Activated T-cell treated with anti-CD3 and anti-CD28 coated beads, Interleukin-2, amount 50 U/mL, for 24 hours (primary cell): Measurements from ENCODE around the gene CASTOR1.

ENCODE experiments used
- DNase-seq: peaks from one replicate; pipeline ENCODE4 v3.0.0-alpha.2; 2020
- H3K27ac Mint-ChIP-seq: 2 replicates; pipeline ENCODE4 v1.8.0; 2020; ENCODE audit warnings: mild to moderate bottlenecking, mixed read lengths
- H3K27me3 Mint-ChIP-seq: 2 replicates; pipeline ENCODE4 v1.8.0; 2020; ENCODE audit warnings: mixed read lengths
- H3K36me3 Mint-ChIP-seq: 2 replicates; pipeline ENCODE4 v1.8.0; 2020; ENCODE audit warnings: low read depth, mixed read lengths
- H3K4me1 Mint-ChIP-seq: 2 replicates; pipeline ENCODE4 v1.8.0; 2020; ENCODE audit warnings: low read depth, mixed read lengths
- H3K4me3 Mint-ChIP-seq: 2 replicates; pipeline ENCODE4 v1.8.0; 2020; ENCODE audit warnings: mild to moderate bottlenecking, moderate library complexity, mixed read lengths
- H3K9me3 Mint-ChIP-seq: 2 replicates; pipeline ENCODE4 v1.8.0; 2020; ENCODE audit warnings: mixed read lengths

The CASTOR1 gene

DNA sequence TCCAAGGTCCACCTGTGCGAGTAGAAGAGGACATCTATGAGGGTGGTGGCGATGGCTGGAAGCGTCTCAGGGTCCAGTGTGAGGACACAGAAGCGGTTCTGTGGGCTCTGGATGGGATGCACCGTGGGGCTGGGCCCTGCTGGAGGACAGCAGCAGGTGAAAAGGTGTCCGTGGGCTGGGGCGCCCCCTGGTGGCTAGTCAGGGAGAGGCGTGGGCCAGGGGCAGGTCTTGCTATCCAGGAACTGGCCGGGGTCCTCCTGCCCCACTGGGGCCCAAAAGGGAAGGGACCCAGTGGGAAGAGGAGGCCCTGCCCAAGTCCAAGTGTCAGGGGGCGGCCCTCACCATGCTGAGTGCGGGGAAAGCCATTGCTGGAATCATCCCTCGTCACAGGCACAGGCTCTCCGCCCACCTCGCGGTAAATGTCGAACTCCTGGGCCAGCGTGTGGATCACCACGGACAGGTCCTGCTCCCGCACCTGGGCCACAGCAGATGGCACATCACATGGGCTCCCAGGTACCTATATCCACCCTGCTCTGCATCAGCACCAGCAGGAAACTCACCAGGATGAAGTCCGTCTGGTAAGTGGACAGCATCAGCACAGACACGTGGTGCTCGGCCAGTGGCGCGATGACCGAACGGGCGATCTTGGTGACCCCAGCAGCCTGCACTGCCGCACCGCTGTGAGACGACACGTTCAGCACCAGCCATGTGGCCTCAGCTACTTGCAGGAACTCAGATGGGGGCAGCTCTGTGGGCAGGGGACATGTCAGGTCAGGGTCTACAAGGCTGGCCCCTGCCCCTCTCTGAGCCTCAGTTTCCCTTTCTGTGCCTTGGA, 2.3 kb downstream of the CASTOR1 start:
- Mint-ChIP-seq H3K4me3 (no peak overlapping the region), H3K9me3 (no peaks in the 10 kb centered on the region), H3K36me3 (peaks cover 8% of the 10 kb centered on the region), H3K27ac (peak overlapping the region; percentile 37), H3K4me1 (peaks cover 42% of the 10 kb centered on the region), H3K27me3 (no peaks in the 10 kb centered on the region)
- DNase-seq = peak; percentile 93

DNA sequence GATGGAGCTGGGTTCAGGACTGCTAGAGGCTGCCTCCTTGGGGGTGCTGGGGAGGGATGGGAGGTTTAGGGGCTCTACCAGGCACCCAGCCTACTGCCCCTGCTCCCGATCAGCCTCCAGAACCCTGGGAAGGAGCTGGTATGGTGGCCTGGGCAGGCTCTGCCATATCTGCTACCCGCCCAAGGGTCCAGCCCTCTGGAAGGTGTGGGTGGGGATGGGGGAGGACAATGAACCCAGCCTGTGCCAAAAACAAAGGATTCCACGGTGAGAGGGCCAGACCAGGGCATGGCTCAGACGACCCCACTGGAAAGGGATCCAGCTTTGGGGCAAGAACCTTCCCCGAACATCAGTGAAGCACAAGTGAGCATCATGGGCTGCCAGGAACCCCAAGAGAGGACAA, 3.0 kb downstream of the CASTOR1 start:
- H3K4me3 Mint-ChIP-seq = no peak overlapping the region
- H3K36me3 Mint-ChIP-seq = peaks cover 3% of the 10 kb centered on the region
- H3K27me3 Mint-ChIP-seq = no peaks in the 10 kb centered on the region

DNA sequence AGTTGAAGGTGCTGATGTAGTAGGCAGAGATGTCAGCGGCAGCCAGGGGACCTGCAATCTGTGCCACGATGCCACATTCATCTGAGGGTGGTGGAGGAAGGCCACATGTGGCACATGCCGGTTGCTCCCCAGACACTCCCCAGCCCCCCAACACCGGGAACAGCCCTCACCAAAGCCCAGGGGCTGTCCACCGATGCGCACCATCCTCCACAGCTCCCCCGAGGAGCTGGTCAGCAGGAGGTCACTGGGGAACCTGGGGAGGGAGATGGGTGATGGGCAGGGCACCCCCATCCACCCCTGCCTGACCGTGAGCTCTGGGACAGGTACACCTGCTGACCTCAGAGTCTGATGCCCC, 3.5 kb downstream of the CASTOR1 start:
- Mint-ChIP-seq H3K27me3 (no peaks in the 10 kb centered on the region), H3K36me3 (no peaks in the 10 kb centered on the region), H3K27ac (no peak overlapping the region), H3K9me3 (no peaks in the 10 kb centered on the region), H3K4me3 (no peak overlapping the region), H3K4me1 (peaks cover 34% of the 10 kb centered on the region)
- no peak for DNase-seq

More for the DNA sequence above, 3.0 kb downstream of the CASTOR1 start:
- no peak for DNase-seq
- Mint-ChIP-seq H3K9me3 (no peaks in the 10 kb centered on the region), H3K4me1 (peaks cover 39% of the 10 kb centered on the region), H3K27ac (no peak overlapping the region)

DNA sequence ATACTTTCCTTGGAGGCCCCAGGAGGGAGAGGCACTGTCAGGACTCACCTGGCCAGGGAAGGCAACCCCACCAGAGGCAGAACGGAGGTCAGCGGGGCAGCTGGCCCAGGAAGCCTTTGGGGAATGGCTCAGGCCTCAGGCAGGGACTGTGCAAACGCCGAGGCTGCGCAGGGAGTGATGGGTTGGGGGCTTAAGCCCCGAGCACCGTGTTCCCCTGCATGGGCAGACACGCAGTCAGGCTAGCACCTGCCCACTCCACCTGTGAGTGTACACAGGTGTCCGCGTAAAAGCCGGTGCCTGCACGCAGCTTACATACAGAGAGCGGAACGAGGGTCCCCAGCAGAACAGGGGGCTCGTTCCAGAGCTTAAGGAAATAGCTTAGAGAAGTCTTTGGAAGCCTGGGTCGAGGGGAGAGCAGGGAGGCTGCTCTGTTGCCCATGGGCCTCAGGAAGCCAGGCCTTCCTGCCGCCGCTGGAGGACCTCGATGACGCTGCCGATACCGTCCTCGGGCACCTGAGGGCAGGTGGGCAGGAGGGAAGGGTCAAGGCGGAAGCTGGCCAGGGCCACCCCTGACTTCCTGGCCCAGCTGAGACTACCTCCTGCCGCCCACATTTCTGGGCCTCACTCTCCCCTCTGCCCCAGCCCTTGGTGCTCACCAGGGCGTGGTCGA, 4.0 kb downstream of the CASTOR1 start:
- DNase-seq = no peak
- H3K27me3 Mint-ChIP-seq = no peaks in the 10 kb centered on the region
- no peak overlapping the region for H3K27ac Mint-ChIP-seq
- H3K4me1 Mint-ChIP-seq = peaks cover 29% of the 10 kb centered on the region
- H3K9me3 Mint-ChIP-seq = no peaks in the 10 kb centered on the region
- no peaks in the 10 kb centered on the region for H3K36me3 Mint-ChIP-seq
- H3K4me3 Mint-ChIP-seq = no peak overlapping the region

DNA sequence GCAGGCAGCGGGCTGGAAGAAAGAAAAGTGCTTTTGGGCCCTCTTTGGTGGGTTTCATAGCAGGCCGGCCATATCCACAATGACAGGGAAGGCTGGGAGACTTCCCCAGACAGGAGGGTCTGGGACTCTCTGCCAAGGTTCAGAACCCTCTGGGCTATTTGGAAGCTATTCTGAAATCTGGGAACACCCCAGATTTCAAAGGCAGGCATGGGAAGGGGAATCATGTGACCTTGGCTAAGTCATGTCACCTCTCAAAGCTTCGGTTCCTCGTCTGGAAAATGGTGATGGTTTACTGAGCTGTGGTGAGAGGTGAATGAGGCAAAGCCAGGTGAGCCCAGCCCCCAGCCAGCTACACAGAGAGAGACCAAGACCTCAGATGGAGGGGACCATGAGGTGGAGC, 4.6 kb downstream of the CASTOR1 start:
- Mint-ChIP-seq H3K4me1 (peaks cover 24% of the 10 kb centered on the region), H3K36me3 (no peaks in the 10 kb centered on the region), H3K9me3 (no peaks in the 10 kb centered on the region), H3K27me3 (no peaks in the 10 kb centered on the region), H3K4me3 (no peak overlapping the region), H3K27ac (no peak overlapping the region)
- DNase-seq = no peak

DNA sequence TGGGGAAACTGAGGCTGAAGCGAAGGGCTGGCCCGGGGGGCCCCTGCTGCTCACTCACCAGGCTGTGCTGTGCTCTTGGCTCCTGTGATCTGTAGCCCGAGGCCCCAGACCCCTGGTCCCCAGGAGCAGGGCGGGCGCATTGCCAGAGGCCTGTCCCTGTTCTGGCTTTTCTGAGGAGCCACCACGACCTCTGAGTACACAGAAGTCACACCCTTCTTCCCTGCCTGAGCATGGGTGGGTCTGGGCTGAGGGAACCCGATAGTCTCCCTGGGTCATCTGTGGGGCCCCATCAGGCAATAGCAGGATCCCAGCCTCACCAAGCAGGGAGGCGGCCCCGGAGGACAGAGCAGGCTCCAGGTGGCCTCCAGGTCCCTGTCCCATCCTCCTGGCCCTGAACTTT, 5.1 kb downstream of the CASTOR1 start:
- Mint-ChIP-seq H3K4me1 (peaks cover 29% of the 10 kb centered on the region), H3K27ac (no peak overlapping the region)

DNA sequence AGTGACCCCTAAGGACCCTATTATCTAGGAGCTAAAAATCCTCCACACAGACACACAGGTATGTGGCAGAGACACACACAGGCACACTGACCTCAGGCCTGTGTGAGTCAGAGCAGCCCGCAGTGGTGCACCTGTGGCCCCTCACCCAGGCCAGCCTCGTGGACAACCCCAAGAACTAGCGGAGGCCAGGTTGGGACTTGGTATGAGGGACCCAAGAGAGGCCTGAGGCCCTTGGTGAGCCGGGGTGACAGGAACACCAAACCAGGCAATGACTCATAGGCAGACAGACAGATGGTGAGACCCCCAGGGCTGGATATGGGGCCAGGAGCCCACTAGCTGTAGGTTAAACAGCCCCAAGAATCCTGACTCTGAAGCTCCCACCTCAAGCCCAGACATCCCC, 6.0 kb downstream of the CASTOR1 start:
- Mint-ChIP-seq H3K27me3 (no peaks in the 10 kb centered on the region), H3K36me3 (no peaks in the 10 kb centered on the region), H3K4me3 (no peak overlapping the region), H3K4me1 (peaks cover 28% of the 10 kb centered on the region), H3K9me3 (no peaks in the 10 kb centered on the region), H3K27ac (no peak overlapping the region)
- no peak for DNase-seq

More for the DNA sequence above, 5.1 kb downstream of the CASTOR1 start:
- H3K4me3 Mint-ChIP-seq = no peak overlapping the region
- no peak for DNase-seq
- no peaks in the 10 kb centered on the region for H3K27me3 Mint-ChIP-seq
- no peaks in the 10 kb centered on the region for H3K9me3 Mint-ChIP-seq
- no peaks in the 10 kb centered on the region for H3K36me3 Mint-ChIP-seq

DNA sequence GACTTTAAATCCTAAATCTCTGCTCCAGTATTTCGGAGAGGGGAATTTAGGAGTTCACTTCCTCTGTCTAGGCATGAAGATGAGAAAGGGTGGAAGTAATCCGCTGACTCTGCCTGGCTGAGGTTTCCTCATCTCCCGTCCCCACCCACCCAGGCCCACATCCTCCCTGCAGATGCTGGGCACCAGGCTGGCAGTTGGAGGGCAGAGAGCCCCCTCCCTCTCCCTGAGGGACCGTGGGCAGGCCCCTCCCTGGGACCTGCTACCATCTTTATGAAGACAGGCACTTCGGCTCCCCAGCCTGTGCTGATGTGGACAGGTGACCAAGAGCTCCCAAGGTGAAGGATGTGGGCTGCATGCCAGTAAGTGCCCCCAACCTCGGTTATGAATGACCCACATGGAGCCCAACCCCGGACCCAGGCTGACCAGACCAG, 6.7 kb downstream of the CASTOR1 start:
- Mint-ChIP-seq H3K27ac (no peak overlapping the region), H3K4me1 (peaks cover 27% of the 10 kb centered on the region), H3K36me3 (no peaks in the 10 kb centered on the region), H3K27me3 (no peaks in the 10 kb centered on the region), H3K9me3 (no peaks in the 10 kb centered on the region), H3K4me3 (no peak overlapping the region)
- no peak for DNase-seq

DNA sequence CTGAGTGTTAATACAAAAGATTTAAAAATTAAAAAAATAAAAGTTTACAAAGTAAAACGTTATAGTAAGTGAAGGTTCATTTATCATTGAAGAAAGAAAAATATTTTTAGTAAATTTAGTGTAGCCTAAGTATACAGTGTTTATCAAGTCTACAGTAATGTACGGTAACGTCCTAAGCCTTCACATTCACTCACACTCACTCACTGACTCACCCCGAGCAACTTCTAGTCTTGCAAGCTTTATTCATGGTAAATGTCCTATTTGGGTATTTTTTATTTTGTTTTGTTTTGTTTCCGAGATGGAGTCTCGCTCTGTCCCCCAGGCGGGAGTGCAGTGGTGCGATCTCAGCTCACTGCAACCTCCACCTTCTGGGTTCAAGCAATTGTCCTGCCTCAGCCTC, 8.8 kb downstream of the CASTOR1 start:
- H3K27me3 Mint-ChIP-seq = no peaks in the 10 kb centered on the region
- no peaks in the 10 kb centered on the region for H3K9me3 Mint-ChIP-seq
- no peak for DNase-seq
- no peaks in the 10 kb centered on the region for H3K36me3 Mint-ChIP-seq
- H3K27ac Mint-ChIP-seq = no peak overlapping the region
- H3K4me1 Mint-ChIP-seq = peaks cover 34% of the 10 kb centered on the region
- H3K4me3 Mint-ChIP-seq = no peak overlapping the region

DNA sequence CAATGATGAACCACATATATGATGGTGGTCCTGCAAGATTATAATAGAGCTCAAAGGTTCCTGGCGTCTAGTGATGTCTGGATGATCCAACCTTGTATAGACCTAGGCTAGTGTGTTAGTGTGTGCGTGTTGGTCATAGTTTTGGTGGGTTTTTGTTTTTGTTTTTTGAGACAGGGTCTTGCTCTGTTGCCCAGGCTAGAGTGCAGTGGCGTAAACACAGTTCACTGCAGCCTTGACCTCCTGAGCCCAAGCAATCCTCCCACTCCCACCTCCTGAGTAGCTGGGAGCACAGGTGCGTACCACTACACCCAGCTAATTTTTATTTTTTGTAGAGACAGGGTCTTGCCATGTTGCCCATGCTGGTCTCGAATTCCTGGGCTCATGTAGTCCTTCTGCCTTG, 9.4 kb downstream of the CASTOR1 start:
- H3K9me3 Mint-ChIP-seq = no peaks in the 10 kb centered on the region
- H3K36me3 Mint-ChIP-seq = no peaks in the 10 kb centered on the region
- peaks cover 40% of the 10 kb centered on the region for H3K4me1 Mint-ChIP-seq
- no peak for DNase-seq
- H3K4me3 Mint-ChIP-seq = no peak overlapping the region
- no peaks in the 10 kb centered on the region for H3K27me3 Mint-ChIP-seq
- no peak overlapping the region for H3K27ac Mint-ChIP-seq

DNA sequence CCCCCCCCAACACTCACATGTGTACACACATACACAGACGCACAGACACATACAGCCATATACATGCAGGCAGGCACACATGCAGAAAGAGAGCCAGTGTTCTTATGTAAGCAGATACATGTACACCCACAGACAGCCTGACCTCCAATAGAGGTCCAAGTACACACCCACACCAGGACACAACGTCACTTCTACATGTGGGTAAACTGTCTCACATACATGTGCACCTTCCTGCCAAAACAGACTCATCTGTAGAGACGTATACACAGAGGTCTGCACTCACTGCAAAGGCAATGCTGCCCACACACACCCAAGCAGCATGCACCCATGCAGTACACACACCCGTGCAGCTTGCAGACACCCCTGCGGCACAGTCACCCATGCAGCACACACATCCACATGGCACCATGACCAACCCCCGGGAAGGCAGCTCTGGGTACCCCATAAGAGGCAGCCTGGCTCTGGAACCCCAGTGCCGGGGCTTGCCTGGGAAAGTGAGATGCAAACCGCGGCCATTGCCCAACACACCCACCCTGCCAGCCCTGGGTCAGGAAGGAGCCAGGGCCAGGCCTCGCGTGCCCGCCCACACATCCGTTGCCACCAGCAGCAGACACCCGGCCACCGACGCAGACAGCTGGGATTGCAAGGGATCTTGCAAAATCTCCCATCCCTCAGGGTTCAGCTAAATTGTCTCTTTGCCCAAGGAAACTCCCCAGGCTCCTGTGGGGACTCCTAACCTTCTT, 10.1 kb downstream of the CASTOR1 start:
- H3K9me3 Mint-ChIP-seq = no peaks in the 10 kb centered on the region
- H3K27me3 Mint-ChIP-seq = no peaks in the 10 kb centered on the region
- H3K4me1 Mint-ChIP-seq = peaks cover 44% of the 10 kb centered on the region
- no peak overlapping the region for H3K4me3 Mint-ChIP-seq
- DNase-seq = no peak
- H3K27ac Mint-ChIP-seq = no peak overlapping the region
- no peaks in the 10 kb centered on the region for H3K36me3 Mint-ChIP-seq

DNA sequence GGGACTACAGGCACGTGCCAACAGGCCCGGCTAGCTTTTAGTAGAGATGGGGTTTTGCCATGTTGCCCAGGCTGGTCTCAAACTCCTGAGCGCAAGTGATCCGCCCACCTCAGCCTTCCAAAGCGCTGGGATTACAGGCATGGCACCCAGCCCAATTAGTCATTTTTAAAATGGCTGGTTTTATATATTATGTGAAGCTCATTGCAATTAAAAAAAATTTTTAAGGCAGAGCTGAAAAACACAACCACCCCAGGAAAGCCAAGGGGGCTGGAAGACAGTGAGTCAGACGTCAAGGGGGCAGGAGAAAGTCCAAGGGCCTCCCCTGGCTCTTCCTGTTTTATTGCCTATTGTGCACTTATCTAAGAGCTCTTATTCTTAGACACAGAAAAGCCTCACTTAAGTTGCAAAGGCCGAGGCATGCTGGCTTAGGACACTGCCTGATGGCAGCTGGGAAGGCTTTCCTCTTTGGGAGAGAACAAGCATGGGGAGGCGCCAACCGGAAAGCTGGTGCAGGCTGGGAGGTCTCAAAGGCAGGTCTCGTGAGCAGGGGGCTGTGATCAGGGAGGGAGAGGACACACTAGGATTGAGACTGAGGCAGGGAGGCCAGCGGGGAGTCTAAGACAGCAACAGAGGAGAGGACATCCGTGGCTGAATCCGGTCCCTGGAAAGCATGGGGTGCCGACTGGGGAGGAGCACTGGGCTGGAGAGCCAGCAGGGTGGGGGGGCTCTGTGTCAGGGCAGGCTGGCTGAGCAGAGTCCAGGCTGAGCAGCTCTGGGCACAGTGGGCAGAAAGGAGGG, 11.6 kb downstream of the CASTOR1 start:
- no peaks in the 10 kb centered on the region for H3K9me3 Mint-ChIP-seq
- no peak overlapping the region for H3K4me3 Mint-ChIP-seq
- H3K27me3 Mint-ChIP-seq = no peaks in the 10 kb centered on the region
- H3K36me3 Mint-ChIP-seq = no peaks in the 10 kb centered on the region
- H3K4me1 Mint-ChIP-seq = peaks cover 38% of the 10 kb centered on the region
- DNase-seq = no peak
- no peak overlapping the region for H3K27ac Mint-ChIP-seq

DNA sequence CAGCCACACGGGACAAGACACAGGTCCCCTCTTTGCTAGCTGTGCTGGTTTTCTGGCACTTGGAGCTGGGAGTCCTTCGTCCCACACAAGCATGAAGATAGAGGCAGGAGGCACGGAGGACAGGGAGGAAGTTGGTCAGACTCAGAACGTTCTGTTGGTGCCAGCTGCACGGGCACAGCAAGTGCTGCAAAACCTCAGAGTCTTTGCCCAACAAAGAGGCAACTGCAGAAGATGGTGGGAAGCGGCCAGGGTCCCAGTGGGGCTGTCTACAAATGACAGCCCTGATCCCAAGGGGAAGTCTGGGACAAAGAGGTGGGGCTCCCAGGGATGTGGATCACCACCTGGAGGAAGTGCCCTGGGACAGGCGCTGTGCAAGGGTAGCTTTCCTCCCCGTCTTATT, 13.3 kb downstream of the CASTOR1 start:
- Mint-ChIP-seq H3K4me3 (peak overlapping the region; percentile 25), H3K27me3 (no peaks in the 10 kb centered on the region), H3K9me3 (no peaks in the 10 kb centered on the region), H3K36me3 (peaks cover 6% of the 10 kb centered on the region), H3K27ac (peak overlapping the region; percentile 42), H3K4me1 (peaks cover 38% of the 10 kb centered on the region)
- no peak for DNase-seq

DNA sequence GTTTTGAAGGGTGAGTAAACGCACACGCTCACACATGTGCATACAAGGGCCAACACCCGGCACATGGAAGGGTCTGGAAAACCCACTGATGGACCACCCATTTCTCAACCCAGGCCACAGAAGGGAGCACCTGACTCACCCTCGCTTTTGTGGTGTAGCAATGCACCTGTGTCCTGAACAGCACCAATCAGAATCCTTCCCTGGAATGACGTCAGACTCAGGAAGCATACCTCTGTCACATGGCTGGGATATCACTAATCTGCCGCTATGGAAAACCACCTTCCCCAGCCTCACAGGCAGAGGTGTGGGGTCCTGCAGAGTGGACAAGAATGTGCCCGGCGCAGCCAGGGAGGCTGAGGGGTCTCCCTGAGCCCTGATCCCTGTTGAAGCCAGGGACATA, 13.7 kb downstream of the CASTOR1 start:
- no peaks in the 10 kb centered on the region for H3K9me3 Mint-ChIP-seq
- H3K27me3 Mint-ChIP-seq = no peaks in the 10 kb centered on the region
- H3K4me3 Mint-ChIP-seq = peak overlapping the region; percentile 25
- H3K4me1 Mint-ChIP-seq = peaks cover 38% of the 10 kb centered on the region
- peaks cover 8% of the 10 kb centered on the region for H3K36me3 Mint-ChIP-seq
- peak overlapping the region; percentile 42 for H3K27ac Mint-ChIP-seq
- peak; percentile 55 for DNase-seq
